ENCODE measurements around the gene EXOSC7. TPM values are rescaled to one million over a fixed set of nuclear protein-coding genes. Genes with fewer than 3 reads are reported as not detected.

Gene EXOSC7
- total RNA-seq (2022) (70.9 and 73.8 TPM in 2 replicates), Bru-seq, nascent RNA (percentile 87 among the genes with signal in this experiment), BruChase-seq, experiment 1, labeled RNA remaining after a 2-hour chase (percentile 81 among the genes with signal in this experiment), BruChase-seq, experiment 2, labeled RNA remaining after a 6-hour chase (percentile 79 among the genes with signal in this experiment)
- long read RNA-seq, transcript EXOSC7-201 (8 exons, 1,055 nt), result major isoform, 113 of 153 reads
- long read RNA-seq, transcript EXOSC7-210 (9 exons, 1,395 nt), result minor isoform, 17 of 153 reads
- long read RNA-seq, partial matches to known transcripts, result 9 of 153 reads
- long read RNA-seq, other reads (novel, unspliced or antisense), result 13 of 153 reads

- Histone ChIP-seq H3K9me3 (no peaks in the 10 kb centered on the region), H3K4me1 (peaks cover 27% of the 10 kb centered on the region), H3K4me3 (ENCODE audit: low read depth, low read length) (peak within 1 kb of the TSS; percentile 89), H3K27me3 (replicated peaks; ENCODE audit: control insufficient read depth, insufficient read depth, low read length) (no peaks in the 10 kb centered on the region), H3K36me3 (ENCODE audit: control insufficient read depth, insufficient read depth, low read length) (no peaks in the 10 kb centered on the region)
- TF ChIP-seq, protein P1, sequence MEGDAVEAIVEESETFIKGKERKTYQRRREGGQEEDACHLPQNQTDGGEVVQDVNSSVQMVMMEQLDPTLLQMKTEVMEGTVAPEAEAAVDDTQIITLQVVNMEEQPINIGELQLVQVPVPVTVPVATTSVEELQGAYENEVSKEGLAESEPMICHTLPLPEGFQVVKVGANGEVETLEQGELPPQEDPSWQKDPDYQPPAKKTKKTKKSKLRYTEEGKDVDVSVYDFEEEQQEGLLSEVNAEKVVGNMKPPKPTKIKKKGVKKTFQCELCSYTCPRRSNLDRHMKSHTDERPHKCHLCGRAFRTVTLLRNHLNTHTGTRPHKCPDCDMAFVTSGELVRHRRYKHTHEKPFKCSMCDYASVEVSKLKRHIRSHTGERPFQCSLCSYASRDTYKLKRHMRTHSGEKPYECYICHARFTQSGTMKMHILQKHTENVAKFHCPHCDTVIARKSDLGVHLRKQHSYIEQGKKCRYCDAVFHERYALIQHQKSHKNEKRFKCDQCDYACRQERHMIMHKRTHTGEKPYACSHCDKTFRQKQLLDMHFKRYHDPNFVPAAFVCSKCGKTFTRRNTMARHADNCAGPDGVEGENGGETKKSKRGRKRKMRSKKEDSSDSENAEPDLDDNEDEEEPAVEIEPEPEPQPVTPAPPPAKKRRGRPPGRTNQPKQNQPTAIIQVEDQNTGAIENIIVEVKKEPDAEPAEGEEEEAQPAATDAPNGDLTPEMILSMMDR (IDR thresholded peaks at IDR 0.05; ENCODE audit: insufficient read depth in 1 of 2, low read depth in 1 of 2, low read length in 1 of 2, severe bottlenecking in 1 of 2, unreplicated experiment in 1 of 2), result no peak
- POLR2A ChIA-PET, result interaction anchor here (0.6 to 1.4 kb wide), 10 partner anchors 16 to 713 kb away, joined by 3 to 7 read pairs (median 4); partner anchors contain the start of genes SACM1L and TCAIM
- Mint-ChIP-seq H3K36me3 (ENCODE audit: insufficient read depth, unreplicated experiment) (peaks cover 15% of the 10 kb centered on the region), H3K27ac (ENCODE audit: unreplicated experiment) (peak within 1 kb of the TSS; percentile 98), H3K4me3 (ENCODE audit: unreplicated experiment) (peak within 1 kb of the TSS; percentile 99), H3K9me3 (ENCODE audit: unreplicated experiment) (no peaks in the 10 kb centered on the region), H3K27me3 (ENCODE audit: insufficient read depth, unreplicated experiment) (no peaks in the 10 kb centered on the region), H3K4me1 (ENCODE audit: low read depth, unreplicated experiment) (peaks cover 25% of the 10 kb centered on the region)
- BruUV-seq (replicated peaks), result TSS peak; percentile 40
- CTCF ChIA-PET, result interaction anchor here (0.6 to 1.0 kb wide), 2 partner anchors 12 to 351 kb away, joined by 4 to 5 read pairs; no protein-coding TSS in a partner anchor
- DNase-seq, result peak; percentile 82 to 83
- intact Hi-C loops (cut with micrococcal nuclease; ENCODE audit: unreplicated experiment), result no loop called here
These were observed at the start of gene EXOSC7, which contains the start of gene ZDHHC3 for GRCh38 chr3:44976002-44976815. EXOSC7 (plus strand) TSS chr3:44976244; CDS start chr3:44976278, 34 bp downstream. ZDHHC3 (minus strand) TSS chr3:44976174; CDS start chr3:44959436, 16,738 bp downstream.

DNA sequence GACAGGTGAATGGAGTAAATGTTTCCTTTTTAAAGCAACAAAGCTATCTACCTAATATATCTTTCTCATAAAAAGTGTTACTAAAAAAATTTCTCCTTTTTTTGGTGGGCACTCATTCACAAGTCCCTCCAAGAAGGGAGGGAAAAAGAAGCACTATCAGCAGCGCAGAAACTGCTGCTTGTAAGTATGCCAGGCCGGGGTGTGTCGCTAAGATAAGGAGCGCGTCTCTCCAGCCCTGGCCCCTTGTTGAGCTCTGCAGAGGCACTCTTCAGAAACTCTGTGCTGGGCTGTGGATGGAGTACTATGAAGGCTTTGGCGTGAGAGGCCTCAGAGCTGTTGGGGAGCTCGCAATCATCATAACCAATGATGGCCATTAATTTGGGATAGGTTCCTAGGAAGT lies 49.1 kb upstream of the EXOSC7 start:
- POLR2A ChIA-PET, result no interaction called here
- no peak overlapping the region for H3K27ac Mint-ChIP-seq (ENCODE audit: unreplicated experiment)

More for the DNA sequence above, 49.1 kb upstream of the EXOSC7 start:
- CTCF ChIA-PET, result interaction anchor here (0.5 kb wide), 1 partner anchor 41 kb away, joined by 4 read pairs; no protein-coding TSS in a partner anchor
- Mint-ChIP-seq H3K4me1 (ENCODE audit: low read depth, unreplicated experiment) (no peaks in the 10 kb centered on the region), H3K4me3 (ENCODE audit: unreplicated experiment) (no peak overlapping the region), H3K36me3 (ENCODE audit: insufficient read depth, unreplicated experiment) (peaks cover 24% of the 10 kb centered on the region), H3K9me3 (ENCODE audit: unreplicated experiment) (no peaks in the 10 kb centered on the region), H3K27me3 (ENCODE audit: insufficient read depth, unreplicated experiment) (no peaks in the 10 kb centered on the region)
- H3K27me3 ChIP-seq (replicated peaks; ENCODE audit: control insufficient read depth, insufficient read depth, low read length), result no peaks in the 10 kb centered on the region
- H3K4me1 ChIP-seq, result no peaks in the 10 kb centered on the region
- intact Hi-C loops (cut with micrococcal nuclease; ENCODE audit: unreplicated experiment), result no loop called here
- H3K4me3 ChIP-seq (ENCODE audit: low read depth, low read length), result no peak overlapping the region
- no TSS peak for BruUV-seq (replicated peaks)
- no peak for DNase-seq
- TF ChIP-seq, protein P1 (IDR thresholded peaks at IDR 0.05; ENCODE audit: insufficient read depth in 1 of 2, low read depth in 1 of 2, low read length in 1 of 2, severe bottlenecking in 1 of 2, unreplicated experiment in 1 of 2), result no peak
- H3K36me3 ChIP-seq (ENCODE audit: control insufficient read depth, insufficient read depth, low read length), result no peaks in the 10 kb centered on the region; the same call in none of the 2 replicates
- no peaks in the 10 kb centered on the region for H3K9me3 ChIP-seq

Measured in Caco-2 (cell line).